Breast epithelium (tissue), 4 donors: Measurements from ENCODE around the gene TMEM222. TPM values are rescaled to one million over a fixed set of nuclear protein-coding genes. Genes with fewer than 3 reads are reported as not detected.
A peak's percentile ranks its signal among the peaks of the same experiment; 100 is the strongest.

Experiments used
- DNase-seq, 2 donors: peaks; one replicate each; pipeline ENCODE4 v3.0.0-alpha.2; 2019; ENCODE audit warnings: low spot score in 2 of 2
- H3K27ac ChIP-seq, 2 donors: fragments of 200-600 bp; sonication (generic) in 1 of 2; one replicate each; pipeline ENCODE4 v1.5.1; 2016 to 2019; ENCODE audit warnings: mild to moderate bottlenecking in 1 of 2
- H3K27me3 ChIP-seq, 2 donors: fragments of 200-600 bp; sonication (generic) in 1 of 2; one replicate each; pipeline versions ENCODE4 v1.5.1 to v1.6.0; 2017 to 2019; ENCODE audit warnings: control low read depth in 1 of 2, mild to moderate bottlenecking in 1 of 2
- H3K36me3 ChIP-seq: fragments of 200-600 bp; one replicate; pipeline ENCODE4 v1.5.1; 2019
- H3K4me1 ChIP-seq, 2 donors: fragments of 200-600 bp; sonication (generic); one replicate each; pipeline ENCODE4 v1.5.1; 2016 to 2019; ENCODE audit warnings: control low read depth in 1 of 2
- H3K4me3 ChIP-seq, 3 donors: fragments of 200-600 bp; sonication (generic); 1 replicate in 2 of 3; 2 replicates in 1 of 3; pipeline ENCODE4 v1.5.1; 2016 to 2019; ENCODE audit warnings: mild to moderate bottlenecking in 3 of 3, moderate library complexity in 2 of 3
- H3K9me3 ChIP-seq, 2 donors: fragments of 200-600 bp; sonication (generic) in 1 of 2; one replicate each; pipeline ENCODE4 v1.5.1; 2016 to 2019; ENCODE audit warnings: control low read depth in 1 of 2
- CTCF ChIP-seq, 3 donors: fragments of 450-650 bp; IDR thresholded peaks; one replicate each; pipeline ENCODE4 v1.5.1; 2016 to 2017; ENCODE audit warnings: antibody characterized with exemption in 3 of 3, mild to moderate bottlenecking in 3 of 3, moderate library complexity in 3 of 3
- POLR2A ChIP-seq: fragments of 450-650 bp; IDR thresholded peaks from one replicate; pipeline ENCODE4 v1.6.1; 2016; ENCODE audit warnings: antibody characterized with exemption, mild to moderate bottlenecking, moderate library complexity
- POLR2AphosphoS5 ChIP-seq, 3 donors: sonication (generic); formaldehyde crosslinking; IDR thresholded peaks; one replicate each; pipeline ENCODE4 v1.6.1; 2017; ENCODE audit warnings: antibody characterized with exemption in 3 of 3
- intact Hi-C: fragments of 100-400 bp; cut with DNase I; formaldehyde crosslinking; loops from one replicate; pipeline ENCODE4 v1.15.1; 2023; ENCODE audit warnings: low total_unique reads
- total RNA-seq, 3 donors: library from RNA; depleted of rRNA; stranded (reverse); fragments of >200 nt; gene quantifications; one replicate each; pipeline ENCODE4 v1.1.0, GENCODE V29; 2016

The TMEM222 gene
- total RNA-seq, 3 donors from 2014 or later, result 20.0 to 28.0 (median 26.5) TPM

- Histone ChIP-seq H3K4me1 (peaks cover 0 to 10% of the 10 kb centered on the region in 2 donors), H3K27ac (peak overlapping the region in 1 of 2 donors; percentile 22), H3K9me3 (no peaks in the 10 kb centered on the region), H3K4me3 (no peak overlapping the region), H3K36me3 (no peaks in the 10 kb centered on the region), H3K27me3 (no peaks in the 10 kb centered on the region)
- no peak for TF ChIP-seq CTCF (IDR thresholded peaks at IDR 0.05)
- TF ChIP-seq POLR2AphosphoS5 (IDR thresholded peaks at IDR 0.05), result no peak
- no peak for TF ChIP-seq POLR2A
- intact Hi-C loops, result no loop called here
- DNase-seq, result no peak
These were observed 51.1 kb downstream of the TMEM222 start for GRCh38 chr1:27372808-27373690.

- Histone ChIP-seq H3K27ac (peak within 1 kb of the TSS in 1 of 2 donors; percentile 22), H3K4me3 (no peak within 1 kb of the TSS), H3K9me3 (no peaks in the 10 kb centered on the region), H3K36me3 (no peaks in the 10 kb centered on the region), H3K4me1 (peaks cover 3 to 4% of the 10 kb centered on the region in 2 donors), H3K27me3 (no peaks in the 10 kb centered on the region)
- intact Hi-C loops, result no loop called here
- DNase-seq, result no peak
- TF ChIP-seq POLR2A, result no peak
- TF ChIP-seq POLR2AphosphoS5 (IDR thresholded peaks at IDR 0.05), result no peak
- no peak for TF ChIP-seq CTCF (IDR thresholded peaks at IDR 0.05)
These were observed 52.6 kb downstream of the TMEM222 start, which contains the start of gene FCN3 for GRCh38 chr1:27374362-27375086. Gene FCN3 (minus strand): TSS chr1:27374824. CDS start chr1:27374818, 6 bp downstream.

GRCh38 chr1:27377760-27378495 is 56.0 kb downstream of the TMEM222 start:
- H3K27ac ChIP-seq, result peak overlapping the region in 1 of 2 donors; percentile 76
- intact Hi-C loops, result no loop called here
- peaks cover 9 to 24% of the 10 kb centered on the region in 2 donors for H3K4me1 ChIP-seq

GRCh38 chr1:27379564-27380122 is 57.7 kb downstream of the TMEM222 start:
- no peaks in the 10 kb centered on the region for H3K36me3 ChIP-seq
- peaks cover 9 to 24% of the 10 kb centered on the region in 2 donors for H3K4me1 ChIP-seq
- no peaks in the 10 kb centered on the region for H3K27me3 ChIP-seq
- H3K4me3 ChIP-seq, result no peak overlapping the region
- no peak for DNase-seq
- no peaks in the 10 kb centered on the region for H3K9me3 ChIP-seq
- TF ChIP-seq POLR2A (no peak), CTCF (IDR thresholded peaks at IDR 0.05) (peak in 1 of 3 donors; percentile 12)
- H3K27ac ChIP-seq, result peak overlapping the region; percentile 68 to 76
- intact Hi-C loops, result no loop called here

More at GRCh38 chr1:27377760-27378495, 56.0 kb downstream of the TMEM222 start:
- DNase-seq, result peak in 1 of 2 donors; percentile 63
- no peaks in the 10 kb centered on the region for H3K36me3 ChIP-seq
- no peaks in the 10 kb centered on the region for H3K27me3 ChIP-seq
- no peaks in the 10 kb centered on the region for H3K9me3 ChIP-seq
- no peak for TF ChIP-seq POLR2A
- TF ChIP-seq CTCF (IDR thresholded peaks at IDR 0.05), result no peak
- no peak for TF ChIP-seq POLR2AphosphoS5 (IDR thresholded peaks at IDR 0.05)
- no peak overlapping the region for H3K4me3 ChIP-seq
